Right lobe of liver (tissue), 4 donors: ENCODE data around the gene PRDM7.

Source experiments
- CTCF ChIP-seq, 4 donors: fragments of 200-600 bp in 3 of 4; fragments of 450-650 bp in 1 of 4; IDR thresholded peaks; one replicate each; pipeline versions ENCODE4 v1.5.1 to v1.8.0; 2016 to 2022; ENCODE audit warnings: antibody characterized with exemption in 4 of 4, mild to moderate bottlenecking in 2 of 4
- POLR2A ChIP-seq: fragments of 450-650 bp; IDR thresholded peaks from one replicate; pipeline ENCODE4 v1.6.1; 2017; ENCODE audit warnings: antibody characterized with exemption, mild to moderate bottlenecking
- donor health status: DM: no; HTN: no; CAD: no.
- donor health status: DM: no; HTN: no; CAD: no.
- donor health status: DM: no; HTN: yes; CAD: no.

GRCh38 chr16:90033387-90033786, 43.7 kb downstream of the PRDM7 start:
- TF ChIP-seq POLR2A, result no peak
- no peak for TF ChIP-seq CTCF (IDR thresholded peaks at IDR 0.05)
